Small intestine (tissue), 16 donors: ENCODE data around the gene TMCO1. TPM values are rescaled to one million over a fixed set of nuclear protein-coding genes. Genes with fewer than 3 reads are reported as not detected.
A peak's percentile ranks its signal among the peaks of the same experiment; 100 is the strongest.
"Not testable (repeated sequence)": the region's sequence is repeated elsewhere in the genome, so short reads cannot be mapped to it uniquely, and the experiment has no call there.

ENCODE experiments used
- DNase-seq, 2 donors: peaks; one replicate each; pipeline versions ENCODE4 v3.0.0 to v3.0.0-alpha.2; 2013
- FAIRE-seq: peaks from 2 replicates; lab custom pipeline; 2012; peaks lifted over from hg19 to GRCh38; lab: Jason Lieb, UNC
- H3K27ac ChIP-seq, 3 donors: one replicate each; pipeline ENCODE4 v1.5.1; 2013; ENCODE audit warnings: low read length in 2 of 3, mild to moderate bottlenecking in 2 of 3, control low read depth in 1 of 3, inconsistent platforms in 1 of 3, low read depth in 1 of 3, moderate library complexity in 1 of 3
- H3K27me3 ChIP-seq, 3 donors: one replicate each; pipeline ENCODE4 v1.6.1; 2013; ENCODE audit warnings: low read length in 3 of 3, inconsistent platforms in 1 of 3; ENCODE audit not compliant: control insufficient read depth in 3 of 3, insufficient read depth in 3 of 3
- H3K36me3 ChIP-seq, 3 donors: one replicate each; pipeline ENCODE4 v1.6.1; 2013; ENCODE audit warnings: low read length in 3 of 3, inconsistent platforms in 1 of 3, low read depth in 1 of 3, mild to moderate bottlenecking in 1 of 3, moderate library complexity in 1 of 3; ENCODE audit not compliant: control insufficient read depth in 3 of 3, insufficient read depth in 2 of 3
- H3K4me1 ChIP-seq, 3 donors: one replicate each; pipeline ENCODE4 v1.6.1; 2013; ENCODE audit warnings: low read length in 2 of 3, inconsistent platforms in 1 of 3, low read depth in 1 of 3, mild to moderate bottlenecking in 1 of 3, moderate library complexity in 1 of 3; ENCODE audit not compliant: control insufficient read depth in 3 of 3, insufficient read depth in 2 of 3
- H3K4me3 ChIP-seq, 3 donors: one replicate each; pipeline ENCODE4 v1.5.1; 2013; ENCODE audit warnings: low read length in 3 of 3, control low read depth in 1 of 3, inconsistent platforms in 1 of 3, low read depth in 1 of 3, mild to moderate bottlenecking in 1 of 3, moderate library complexity in 1 of 3
- H3K9me3 ChIP-seq, 2 donors: one replicate each; pipeline ENCODE4 v1.6.1; 2013; ENCODE audit warnings: low read depth in 1 of 2, low read length in 1 of 2; ENCODE audit not compliant: control insufficient read depth in 2 of 2, insufficient read depth in 1 of 2
- WGBS, 3 donors: extraction: QIAGEN DNeasy Blood & Tissue Kit; methylation state at CpG; one replicate each; pipeline ENCODE4 v1.1.7; 2013; 5-methylcytosine and 5-hydroxymethylcytosine counted together
- long read RNA-seq, 10 donors: transcript quantifications; one replicate each; lab custom pipeline, GENCODE V29; 2026
- polyA plus RNA-seq, 4 donors: library from polyadenylated mRNA; stranded (reverse) in 3 of 4; unstranded in 1 of 4; fragments of 200-250 nt in 3 of 4; fragments of 120-200 nt in 1 of 4; gene quantifications; one replicate each; pipeline versions ENCODE4 v1.2.1 to v1.2.3, GENCODE V29; 2013
- donor health status: healthy with polysubstance abuse.
- donor health status: control.
- donor health status: control.
- donor health status: Bipolar disorder and iron deficiency.
- donor health status: healthy.

TMCO1 gene, protein sequence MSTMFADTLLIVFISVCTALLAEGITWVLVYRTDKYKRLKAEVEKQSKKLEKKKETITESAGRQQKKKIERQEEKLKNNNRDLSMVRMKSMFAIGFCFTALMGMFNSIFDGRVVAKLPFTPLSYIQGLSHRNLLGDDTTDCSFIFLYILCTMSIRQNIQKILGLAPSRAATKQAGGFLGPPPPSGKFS
- 100 to 1,000 TPM in 2 of 4 donors, 10 to 100 TPM in 2; 68.7 to 143 (median 105) TPM for polyA plus RNA-seq
- long read RNA-seq, donor 1: 0 reads
- long read RNA-seq, donor 2, full-length matches to known transcripts: 25 of 37 reads
- long read RNA-seq, donor 2, partial matches to known transcripts: 12 of 37 reads
- long read RNA-seq, donor 2, other reads (novel, unspliced or antisense): 0 of 37 reads
- long read RNA-seq, donor 3, full-length matches to known transcripts: 30 of 79 reads
- long read RNA-seq, donor 3, partial matches to known transcripts: 49 of 79 reads
- long read RNA-seq, donor 3, other reads (novel, unspliced or antisense): 0 of 79 reads
- long read RNA-seq, donor 4, full-length matches to known transcripts: 1 of 1 reads
- long read RNA-seq, donor 4, partial matches to known transcripts: 0 of 1 reads
- long read RNA-seq, donor 4, other reads (novel, unspliced or antisense): 0 of 1 reads
- long read RNA-seq, donor 5, full-length matches to known transcripts: 9 of 32 reads
- long read RNA-seq, donor 5, partial matches to known transcripts: 23 of 32 reads
- long read RNA-seq, donor 5, other reads (novel, unspliced or antisense): 0 of 32 reads
- long read RNA-seq, donor 6, full-length matches to known transcripts: 37 of 82 reads
- long read RNA-seq, donor 6, partial matches to known transcripts: 37 of 82 reads
- long read RNA-seq, donor 6, other reads (novel, unspliced or antisense): 8 of 82 reads
- long read RNA-seq, donor 7: 0 reads
- long read RNA-seq, donor 8, full-length matches to known transcripts: 2 of 9 reads
- long read RNA-seq, donor 8, partial matches to known transcripts: 7 of 9 reads
- long read RNA-seq, donor 8, other reads (novel, unspliced or antisense): 0 of 9 reads
- long read RNA-seq, donor 9, full-length matches to known transcripts: 11 of 17 reads
- long read RNA-seq, donor 9, partial matches to known transcripts: 6 of 17 reads
- long read RNA-seq, donor 9, other reads (novel, unspliced or antisense): 0 of 17 reads
- long read RNA-seq, donor 10, full-length matches to known transcripts: 56 of 94 reads
- long read RNA-seq, donor 10, partial matches to known transcripts: 38 of 94 reads
- long read RNA-seq, donor 10, other reads (novel, unspliced or antisense): 0 of 94 reads

DNA sequence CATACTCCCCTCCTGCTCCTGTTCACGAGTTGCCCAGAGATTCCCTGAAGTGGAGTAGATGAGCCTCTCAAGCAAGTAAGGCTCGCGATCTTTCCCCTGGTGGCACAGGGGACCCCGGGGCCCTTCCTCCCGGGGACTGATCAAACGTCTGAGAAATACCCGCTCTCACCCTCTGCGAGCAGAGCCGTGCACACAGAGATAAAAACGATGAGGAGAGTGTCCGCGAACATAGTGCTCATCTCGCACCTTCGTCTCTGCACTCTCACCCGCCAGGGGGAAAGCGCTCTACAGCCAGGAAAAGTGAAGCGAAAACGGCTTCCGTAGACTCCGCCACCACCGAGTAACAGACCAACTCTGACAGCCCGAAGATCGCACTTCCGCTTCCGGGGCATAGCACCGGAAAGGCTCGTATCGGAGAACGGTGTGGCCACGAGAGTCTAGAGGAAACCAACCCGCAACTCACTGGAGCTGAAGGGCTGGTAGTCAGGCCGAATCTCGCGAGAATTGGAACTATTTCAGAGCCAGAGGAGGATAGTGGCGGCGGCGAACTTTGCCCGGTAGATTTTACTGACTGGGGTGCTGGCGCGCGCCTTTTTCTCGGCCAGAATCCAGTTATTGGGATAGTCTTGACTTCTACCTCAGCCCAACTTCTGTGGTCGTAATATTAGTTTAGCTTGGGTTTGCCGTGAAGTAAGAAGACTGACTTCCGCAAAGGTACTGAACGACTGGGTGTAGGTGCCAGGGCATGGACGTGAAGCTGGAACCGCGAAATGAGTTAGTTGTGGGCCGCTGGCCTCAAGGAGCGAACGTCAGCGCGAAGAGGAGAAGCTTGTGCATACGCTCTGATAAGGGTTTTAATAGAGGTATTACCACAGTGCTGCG lies at the start of gene TMCO1:
Gene TMCO1 (minus strand): TSS at position 356 of the 882 bp plus-strand sequence. CDS start 117 bp downstream, at position 239.
- H3K36me3 ChIP-seq: peaks cover 8 to 15% (median 9%) of the 10 kb centered on the region in 3 donors
- H3K27ac ChIP-seq: peak within 1 kb of the TSS; percentile 88 to 97 (median 88)
- 0 to 1% (median 1%) methylated on average over 56 of the region's 56 CpGs for WGBS, 3 donors
- DNase-seq (peak; percentile 98 to 100), FAIRE-seq (no peak)
- H3K27me3 ChIP-seq: no peaks in the 10 kb centered on the region
- peak within 1 kb of the TSS; percentile 58 to 92 (median 63) for H3K4me3 ChIP-seq
- peaks cover 6 to 15% (median 7%) of the 10 kb centered on the region in 3 donors for H3K4me1 ChIP-seq
- H3K9me3 ChIP-seq: no peaks in the 10 kb centered on the region

DNA sequence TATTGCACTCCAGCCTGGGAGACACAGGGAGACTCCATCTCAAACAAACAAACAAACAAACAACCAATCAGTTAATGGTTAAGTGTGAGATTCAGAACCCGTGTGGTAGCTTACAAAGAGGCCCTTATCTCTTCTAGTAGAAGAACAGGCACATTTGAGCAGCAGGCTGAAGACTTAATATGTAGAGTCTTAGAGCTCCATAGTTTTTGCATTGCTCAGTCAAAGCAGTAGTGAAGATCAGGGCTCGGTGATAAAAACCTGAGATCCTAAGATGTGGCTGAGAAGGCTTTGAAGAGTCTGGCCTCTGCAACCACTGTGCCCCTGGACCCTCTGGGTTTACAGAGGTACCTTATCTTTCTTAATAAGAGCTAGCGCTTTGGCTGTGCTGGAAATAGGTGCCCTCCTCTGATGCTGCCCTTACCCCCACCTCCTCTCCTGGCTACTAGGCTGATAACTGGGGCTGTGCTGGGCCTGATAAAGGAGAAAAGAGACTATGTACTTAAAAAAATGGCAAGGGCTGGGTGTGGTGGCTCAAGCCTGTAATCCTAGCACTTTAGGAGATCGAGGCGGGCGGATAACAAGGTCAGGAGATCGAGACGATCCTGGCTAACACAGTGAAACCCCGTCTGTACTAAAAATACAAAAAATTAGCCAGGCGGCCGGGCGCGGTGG lies 48.3 kb upstream of the TMCO1 start:
- 86 to 91% (median 87%) methylated on average over 13 of the region's 13 CpGs for WGBS, 3 donors
- no peaks in the 10 kb centered on the region for H3K4me1 ChIP-seq
- FAIRE-seq: no peak

DNA sequence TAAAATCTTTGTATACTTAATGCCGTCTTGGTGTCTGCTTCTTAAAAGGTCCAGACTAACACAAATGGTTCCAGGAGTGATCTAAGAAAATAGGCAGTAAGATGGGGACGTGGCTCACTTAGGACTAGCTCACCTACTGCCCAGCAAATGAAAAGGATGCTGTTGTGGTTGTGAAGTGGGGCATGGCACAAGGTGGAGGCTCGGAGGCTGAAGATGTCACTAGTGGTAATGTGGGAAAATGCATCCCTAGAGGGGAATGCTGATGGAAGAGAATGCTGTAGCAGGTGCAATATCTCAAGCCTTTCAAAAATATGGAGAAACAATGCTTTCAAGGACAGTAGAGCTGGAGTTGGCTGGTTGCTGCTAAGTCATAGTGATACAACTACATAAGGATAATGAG lies 47.5 kb upstream of the TMCO1 start:
- DNase-seq (no peak), FAIRE-seq (no peak)
- Histone ChIP-seq H3K27me3 (no peaks in the 10 kb centered on the region), H3K9me3 (no peaks in the 10 kb centered on the region), H3K27ac (no peak overlapping the region), H3K4me1 (no peaks in the 10 kb centered on the region), H3K4me3 (no peak overlapping the region), H3K36me3 (no peaks in the 10 kb centered on the region)
- 60 to 66% (median 61%) methylated on average over 3 of the region's 3 CpGs for WGBS, 3 donors

More for the DNA sequence above, 48.3 kb upstream of the TMCO1 start:
- Histone ChIP-seq H3K4me3 (no peak overlapping the region), H3K36me3 (no peaks in the 10 kb centered on the region), H3K9me3 (no peaks in the 10 kb centered on the region), H3K27ac (no peak overlapping the region), H3K27me3 (no peaks in the 10 kb centered on the region)
- DNase-seq: no peak

DNA sequence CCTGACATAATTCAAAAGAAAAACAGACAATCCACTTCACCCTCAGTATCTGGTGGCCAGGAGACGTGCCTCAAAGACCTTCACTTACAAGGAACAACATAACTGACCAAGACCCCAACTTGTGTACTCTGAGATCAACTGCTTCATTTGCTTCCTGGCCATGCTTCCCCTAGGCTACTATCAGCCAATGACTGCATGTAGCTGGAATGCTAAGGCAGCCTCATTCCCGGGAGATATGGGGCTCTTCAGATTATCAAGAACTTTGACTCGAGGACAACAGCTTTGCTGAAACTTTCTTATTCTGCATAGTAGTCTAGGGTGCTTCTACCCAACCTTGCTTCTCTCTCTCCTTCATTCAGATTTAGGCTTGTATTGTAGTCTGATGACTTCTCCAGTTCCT lies 47.1 kb upstream of the TMCO1 start:
- DNase-seq (peak in 1 of 2 donors; percentile 57), FAIRE-seq (no peak)
- no peaks in the 10 kb centered on the region for H3K27me3 ChIP-seq
- H3K4me1 ChIP-seq: no peaks in the 10 kb centered on the region
- no peak overlapping the region for H3K4me3 ChIP-seq
- H3K27ac ChIP-seq: no peak overlapping the region
- H3K9me3 ChIP-seq: no peaks in the 10 kb centered on the region
- 40 to 49% (median 45%) methylated on average over 3 of the region's 3 CpGs for WGBS, 3 donors
- H3K36me3 ChIP-seq: no peaks in the 10 kb centered on the region

DNA sequence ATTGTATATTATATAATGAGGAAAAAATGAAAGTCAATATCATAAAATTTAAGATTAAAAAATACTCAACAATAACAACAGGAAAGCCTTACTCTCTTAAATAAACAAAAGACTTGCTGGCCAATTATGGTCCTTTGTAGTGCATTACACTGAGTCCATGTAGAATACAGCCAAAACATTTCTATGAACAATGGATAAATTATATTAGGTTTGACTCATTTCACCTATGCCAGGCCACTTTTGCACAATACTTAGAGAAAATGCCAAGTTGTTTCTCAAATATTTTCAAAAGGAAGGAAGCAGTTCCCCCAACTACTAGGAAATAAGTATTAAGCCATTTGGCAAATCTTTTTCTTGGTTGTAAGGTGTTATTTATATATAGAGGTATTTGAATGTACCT lies 38.9 kb upstream of the TMCO1 start:
- no peak for DNase-seq
- Histone ChIP-seq H3K9me3 (no peaks in the 10 kb centered on the region), H3K27ac (no peak overlapping the region), H3K27me3 (no peaks in the 10 kb centered on the region), H3K4me3 (no peak overlapping the region), H3K36me3 (no peaks in the 10 kb centered on the region), H3K4me1 (no peaks in the 10 kb centered on the region)
- FAIRE-seq: peak; percentile 75

DNA sequence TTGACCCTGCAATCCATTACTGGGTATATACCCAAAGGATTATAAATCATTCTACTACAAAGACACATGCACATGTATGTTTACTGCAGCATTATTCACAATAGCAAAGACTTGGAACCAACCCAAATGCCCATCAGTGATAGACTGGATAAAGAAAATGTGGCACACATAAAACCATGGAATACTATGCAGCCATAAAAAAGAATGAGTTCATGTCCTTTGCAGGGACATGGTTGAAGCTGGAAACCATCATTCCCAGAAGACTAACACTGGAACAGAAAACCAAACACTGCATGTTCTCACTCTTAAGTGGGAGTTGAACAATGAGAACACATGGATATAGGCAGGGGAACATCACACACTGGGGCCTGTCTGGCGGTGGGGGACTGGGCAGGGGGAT lies 35.8 kb upstream of the TMCO1 start:
- H3K27ac ChIP-seq, H3K36me3 ChIP-seq, H3K27me3 ChIP-seq, DNase-seq, H3K9me3 ChIP-seq, H3K4me1 ChIP-seq, H3K4me3 ChIP-seq, FAIRE-seq: not testable (repeated sequence)
- 74 to 83% (median 80%) methylated on average over 1 of the region's 1 CpG for WGBS, 3 donors

DNA sequence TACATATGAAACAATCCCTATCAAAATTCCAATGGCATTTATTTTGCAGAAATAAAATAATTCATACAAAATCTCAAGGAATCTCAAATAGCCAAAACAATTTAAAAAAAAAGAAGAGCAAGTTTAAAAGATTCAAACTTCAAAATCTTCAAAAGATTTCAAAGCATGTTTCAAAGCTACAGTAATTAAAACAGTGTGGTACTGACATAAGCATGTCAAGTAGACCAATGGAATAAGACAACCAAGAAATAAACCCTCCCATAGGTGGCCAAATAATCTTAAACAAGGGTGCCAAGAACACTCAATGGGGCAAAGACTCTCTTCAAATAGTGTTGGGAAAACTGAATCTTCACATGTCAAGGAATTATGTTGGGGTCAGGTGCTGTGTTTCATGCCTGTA lies 30.7 kb upstream of the TMCO1 start:
- Histone ChIP-seq H3K36me3 (no peaks in the 10 kb centered on the region), H3K4me3 (no peak overlapping the region), H3K4me1 (no peaks in the 10 kb centered on the region), H3K27me3 (no peaks in the 10 kb centered on the region), H3K9me3 (peaks cover 0 to 2% of the 10 kb centered on the region in 2 donors), H3K27ac (no peak overlapping the region)
- no peak for DNase-seq
- no peak for FAIRE-seq
